Mammary epithelial cell (primary cell): ENCODE data around the gene PAX2.

Source experiments
- EZH2 ChIP-seq: IDR thresholded peaks from 2 replicates; pipeline ENCODE4 v1.6.1; 2012; ENCODE audit warnings: low read length, inconsistent platforms, borderline replicate concordance
- TF ChIP-seq, protein P1 (sequence below), 2 donors: IDR thresholded peaks in 1 of 2; conservative IDR thresholded peaks in 1 of 2; 2 replicates each; pipeline ENCODE4 v1.5.1; 2011 to 2012; ENCODE audit warnings: inconsistent platforms in 2 of 2, low read length in 2 of 2, mild to moderate bottlenecking in 2 of 2, control low read depth in 1 of 2, low read depth in 1 of 2; ENCODE audit not compliant: insufficient read depth in 1 of 2; ENCODE audit errors: extremely low read depth in 1 of 2

DNA sequence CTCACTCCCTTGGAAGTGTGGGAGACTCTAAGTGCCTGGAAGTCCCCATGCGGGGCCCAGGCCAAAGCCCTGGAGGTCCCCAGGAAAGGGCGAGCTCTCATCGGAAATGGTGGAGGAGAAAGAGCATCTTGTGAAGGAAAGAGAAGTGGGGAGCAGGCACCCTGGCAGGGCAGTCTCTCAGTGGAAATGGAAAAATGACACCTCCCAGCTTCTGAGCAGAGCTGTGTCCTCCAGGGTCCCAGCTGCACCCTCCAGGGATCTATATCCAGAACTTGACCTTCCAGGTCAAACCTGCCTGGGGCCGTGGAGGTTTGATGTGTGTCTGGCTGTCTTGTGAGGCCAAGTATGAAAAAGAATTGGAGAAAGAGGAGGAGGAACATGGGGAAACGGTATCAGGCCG is 29.5 kb downstream of the PAX2 start:
- TF ChIP-seq, protein P1, sequence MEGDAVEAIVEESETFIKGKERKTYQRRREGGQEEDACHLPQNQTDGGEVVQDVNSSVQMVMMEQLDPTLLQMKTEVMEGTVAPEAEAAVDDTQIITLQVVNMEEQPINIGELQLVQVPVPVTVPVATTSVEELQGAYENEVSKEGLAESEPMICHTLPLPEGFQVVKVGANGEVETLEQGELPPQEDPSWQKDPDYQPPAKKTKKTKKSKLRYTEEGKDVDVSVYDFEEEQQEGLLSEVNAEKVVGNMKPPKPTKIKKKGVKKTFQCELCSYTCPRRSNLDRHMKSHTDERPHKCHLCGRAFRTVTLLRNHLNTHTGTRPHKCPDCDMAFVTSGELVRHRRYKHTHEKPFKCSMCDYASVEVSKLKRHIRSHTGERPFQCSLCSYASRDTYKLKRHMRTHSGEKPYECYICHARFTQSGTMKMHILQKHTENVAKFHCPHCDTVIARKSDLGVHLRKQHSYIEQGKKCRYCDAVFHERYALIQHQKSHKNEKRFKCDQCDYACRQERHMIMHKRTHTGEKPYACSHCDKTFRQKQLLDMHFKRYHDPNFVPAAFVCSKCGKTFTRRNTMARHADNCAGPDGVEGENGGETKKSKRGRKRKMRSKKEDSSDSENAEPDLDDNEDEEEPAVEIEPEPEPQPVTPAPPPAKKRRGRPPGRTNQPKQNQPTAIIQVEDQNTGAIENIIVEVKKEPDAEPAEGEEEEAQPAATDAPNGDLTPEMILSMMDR (conservative IDR thresholded peaks at IDR 0.05 in 1 of 2, IDR thresholded peaks at IDR 0.05 in 1 of 2; ENCODE audit: extremely low read depth in 1 of 2, insufficient read depth in 1 of 2, low read depth in 1 of 2, low read length in 2 of 2): no peak
- TF ChIP-seq EZH2: no peak
